NCI-H748 (cell line): ENCODE results near the gene PREX1.
"Not testable (repeated sequence)": the region's sequence is repeated elsewhere in the genome, so short reads cannot be mapped to it uniquely, and the experiment has no call there.

Experiments used
- DNase-seq: peaks from one replicate; lab custom pipeline; 2025; ENCODE audit not compliant: unreplicated experiment; lab: John Stamatoyannopoulos, UW

The PREX1 gene

GRCh38 chr20:48812600-48813445, 15.0 kb downstream of the PREX1 start:
- DNase-seq = no peak

GRCh38 chr20:48812114-48812513, 15.7 kb downstream of the PREX1 start:
- DNase-seq = not testable (repeated sequence)

GRCh38 chr20:48809673-48810072, 18.1 kb downstream of the PREX1 start:
- DNase-seq = no peak

- DNase-seq = no peak
These were observed 19.3 kb downstream of the PREX1 start for GRCh38 chr20:48808382-48809034.

GRCh38 chr20:48807586-48808381, 20.0 kb downstream of the PREX1 start:
- DNase-seq = peak; percentile 25

DNA sequence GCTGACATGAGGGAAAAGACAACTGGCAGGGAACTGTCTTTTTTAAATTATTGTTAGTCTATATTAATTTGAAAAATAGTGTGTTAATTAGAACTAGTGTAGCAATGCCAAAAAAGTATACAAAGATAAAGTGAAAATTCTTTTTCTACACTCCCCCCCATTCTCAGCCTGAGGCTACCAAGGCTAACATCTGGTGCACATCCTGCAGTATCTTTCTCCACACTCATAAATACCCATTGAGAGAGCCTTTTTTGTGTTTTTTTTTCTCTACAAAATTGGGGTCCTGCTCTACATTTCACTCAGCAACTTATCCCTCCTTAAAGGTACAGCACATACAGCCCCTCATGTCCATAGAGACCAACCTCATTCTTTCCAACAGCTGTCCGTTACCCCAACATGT, 20.7 kb downstream of the PREX1 start:
- DNase-seq = no peak

DNA sequence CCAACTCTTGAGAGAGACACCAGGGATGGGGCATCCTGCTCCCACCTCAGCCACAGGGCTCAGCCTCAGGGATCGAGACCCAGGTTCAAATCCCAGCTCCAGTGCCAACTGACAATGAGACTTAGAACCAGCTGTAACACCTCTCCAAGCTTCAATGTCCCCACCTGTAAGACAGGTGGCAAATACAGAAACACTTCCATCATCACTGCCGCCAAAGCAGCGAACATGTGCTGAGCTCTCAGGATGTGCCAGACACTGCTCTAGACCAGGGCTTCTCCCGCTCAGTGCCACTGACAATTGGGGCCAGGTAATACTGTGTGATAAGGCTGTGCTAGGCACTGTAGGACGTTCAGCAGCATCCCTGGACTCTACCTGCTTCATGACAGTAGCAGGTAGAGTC, 22.1 kb downstream of the PREX1 start:
- no peak for DNase-seq

DNA sequence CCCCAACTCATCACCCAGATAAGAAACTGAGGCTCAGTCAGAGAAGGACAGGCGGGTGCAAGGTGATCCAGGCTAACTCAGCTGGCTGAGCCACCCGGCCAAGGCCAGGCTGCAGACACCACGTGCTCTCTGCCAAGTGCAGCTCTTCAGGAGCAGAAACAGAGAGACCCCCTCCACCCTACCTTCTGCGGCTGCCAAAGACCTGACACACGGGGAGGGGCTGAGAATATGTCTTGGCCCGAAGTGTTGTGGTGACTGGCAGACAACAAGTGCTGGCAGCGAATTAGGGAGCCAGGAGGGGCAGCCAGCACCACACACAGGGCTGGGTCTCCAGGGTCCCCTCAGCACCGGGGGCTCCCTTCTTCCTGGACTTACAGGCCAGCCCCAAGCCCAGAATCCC, 22.5 kb downstream of the PREX1 start:
- no peak for DNase-seq

GRCh38 chr20:48804300-48804980, 23.4 kb downstream of the PREX1 start:
- DNase-seq = no peak

- DNase-seq = no peak
These were observed 24.4 kb downstream of the PREX1 start for GRCh38 chr20:48803176-48804053.

- no peak for DNase-seq
These were observed 25.2 kb downstream of the PREX1 start for GRCh38 chr20:48802647-48803046.

- no peak for DNase-seq
These were observed 25.6 kb downstream of the PREX1 start for GRCh38 chr20:48802216-48802615.

GRCh38 chr20:48801197-48801596, 26.6 kb downstream of the PREX1 start:
- no peak for DNase-seq

- DNase-seq = no peak
These were observed 27.6 kb downstream of the PREX1 start for GRCh38 chr20:48800177-48800576.

DNA sequence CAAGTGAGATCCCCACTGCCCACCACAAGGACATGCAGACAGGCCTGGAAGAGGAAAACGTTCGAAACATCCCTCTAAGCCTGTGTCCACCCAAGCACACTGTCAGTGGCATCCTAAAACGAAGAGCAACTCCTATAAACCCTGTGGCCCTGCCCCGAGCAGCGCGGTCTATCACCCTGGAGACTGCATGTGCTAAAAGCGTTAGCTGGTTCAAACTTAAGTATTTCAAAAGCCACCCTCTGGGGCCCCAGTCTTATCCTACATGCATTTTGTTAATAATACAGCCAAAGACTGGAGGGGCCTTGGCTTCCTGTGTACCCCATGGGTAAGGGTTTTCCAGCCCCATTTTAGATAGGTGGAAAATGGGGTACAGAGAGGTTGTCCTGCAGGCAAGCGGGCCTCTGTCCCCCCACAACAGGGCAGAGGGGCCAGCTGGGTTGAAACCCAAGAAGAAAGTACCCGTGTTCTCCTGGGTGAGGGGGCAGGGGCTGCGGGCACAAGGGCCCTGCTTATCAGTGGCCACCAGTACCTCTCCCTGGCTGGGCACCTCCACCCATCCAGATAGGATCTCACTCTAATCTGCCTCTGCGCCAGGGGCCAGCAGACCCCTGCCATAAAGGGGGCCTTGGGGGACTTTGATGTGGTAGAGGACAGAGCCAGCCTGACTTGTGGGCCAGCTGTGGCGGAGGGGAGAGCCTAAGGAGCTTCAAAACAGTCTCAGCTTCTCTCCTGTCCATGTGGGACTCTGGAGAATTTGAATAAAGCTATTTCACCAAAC, 28.3 kb downstream of the PREX1 start:
- no peak for DNase-seq

DNA sequence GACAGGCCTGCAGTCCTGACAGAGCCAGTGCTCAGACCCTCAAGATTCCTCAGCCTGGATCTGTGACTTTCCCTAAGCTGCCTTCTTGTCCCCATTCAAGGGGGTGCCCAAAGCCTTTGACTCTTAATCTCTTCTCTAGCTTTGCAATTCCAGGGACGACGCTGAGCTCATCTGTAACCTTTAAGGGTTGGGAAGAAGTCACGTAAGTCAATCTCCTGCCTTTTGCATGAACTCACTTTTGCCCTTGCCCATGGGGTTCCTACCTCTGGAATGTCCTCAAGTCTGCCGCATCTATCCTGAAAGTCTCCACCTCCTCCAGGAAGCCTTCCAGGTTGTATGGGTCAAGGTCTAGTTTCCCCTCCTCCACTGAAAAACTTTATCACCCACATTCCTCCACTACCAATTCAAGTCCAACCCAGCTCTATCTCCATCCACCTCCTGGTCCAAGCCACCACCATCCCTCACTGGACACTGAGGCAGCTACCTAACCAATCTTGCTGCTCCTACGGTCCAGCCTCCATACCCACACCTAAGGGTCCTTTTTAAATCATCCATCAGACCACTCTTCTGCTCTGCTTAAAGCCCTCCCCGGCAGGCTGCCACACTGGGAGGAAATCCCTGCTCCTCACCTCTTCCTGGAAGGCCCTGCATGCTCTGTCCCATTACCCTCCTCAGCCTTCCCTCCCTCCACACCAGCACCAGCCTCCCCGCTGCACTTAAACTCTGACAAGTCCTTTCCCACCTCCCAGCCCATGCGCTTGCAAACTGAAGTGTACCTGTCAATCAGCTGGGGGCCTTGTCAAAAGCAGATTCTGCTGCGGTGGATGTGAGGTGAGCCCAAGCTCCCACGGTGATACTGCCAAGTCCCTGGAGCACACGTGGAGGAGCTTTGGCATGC, 29.7 kb downstream of the PREX1 start:
- DNase-seq = no peak

GRCh38 chr20:48797275-48797825, 30.4 kb downstream of the PREX1 start:
- no peak for DNase-seq

- no peak for DNase-seq
These were observed 32.1 kb downstream of the PREX1 start for GRCh38 chr20:48795732-48796131.
